ENCODE measurements around the gene TCEAL5.
"Not testable (repeated sequence)": the region's sequence is repeated elsewhere in the genome, so short reads cannot be mapped to it uniquely, and the experiment has no call there.

The TCEAL5 gene

GRCh38 chrX:103276581-103277002 is at the start of gene TCEAL5:
TCEAL5 (minus strand) TSS chrX:103276750; CDS start chrX:103274563, 2,187 bp downstream.
- H3K4me3 ChIP-seq (ENCODE audit: low read length) = no peak within 1 kb of the TSS
- no peak for TF ChIP-seq ZNF274 (IDR thresholded peaks at IDR 0.05; ENCODE audit: low read depth, low read length)

GRCh38 chrX:103311399-103311780 is 34.8 kb upstream of the TCEAL5 start:
- no peak for TF ChIP-seq ZNF274 (IDR thresholded peaks at IDR 0.05; ENCODE audit: low read depth, low read length)
- H3K4me3 ChIP-seq (ENCODE audit: low read length) = no peak overlapping the region

DNA sequence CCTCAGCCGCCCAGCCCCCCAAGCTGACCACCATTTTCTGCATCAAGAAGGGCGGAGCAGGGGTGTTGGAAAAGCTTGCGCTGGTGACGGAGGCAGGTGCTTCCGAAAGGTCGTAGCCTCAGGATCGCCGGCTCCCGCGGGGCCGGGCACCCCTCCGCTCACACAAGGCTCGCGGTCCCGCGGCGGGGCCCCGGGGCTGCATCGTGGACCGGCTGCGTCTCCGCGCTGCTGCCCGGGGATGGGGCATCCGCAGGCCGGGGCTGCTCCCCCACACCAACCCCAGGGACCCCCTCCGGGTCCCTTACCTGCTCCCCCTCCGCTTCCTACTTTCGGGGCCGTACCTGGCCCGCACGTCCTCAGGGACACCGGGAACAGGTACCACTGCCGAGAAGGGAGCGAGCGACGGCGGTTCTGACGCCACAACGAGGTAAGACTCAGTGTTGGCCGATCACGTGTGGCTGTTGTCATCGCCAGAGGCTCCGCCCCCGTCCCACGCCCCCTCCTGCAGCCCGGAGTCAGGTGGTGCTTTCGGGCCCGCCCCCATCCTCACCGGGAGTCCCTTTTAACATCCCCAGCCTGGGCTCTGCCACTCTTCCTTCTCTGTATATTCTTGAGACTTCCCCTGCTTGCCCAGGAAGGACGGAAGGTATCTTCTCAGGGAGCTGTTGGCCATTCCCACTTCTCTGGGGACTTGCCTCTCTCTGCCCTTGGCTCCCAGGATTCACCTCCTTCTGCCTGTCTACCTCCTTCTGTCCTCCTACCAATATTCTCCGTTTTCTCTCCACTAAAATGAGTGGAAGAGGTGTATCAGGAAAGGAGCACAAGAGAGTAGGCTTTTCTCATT is 34.2 kb upstream of the TCEAL5 start, which contains the start of gene BEX2:
TSS of gene BEX2 (minus strand) at position 436 of the 844 bp plus-strand sequence. CDS start 1,014 bp downstream, outside the sequence.
- peak within 1 kb of the TSS; percentile 53; the same call in 1 of the 2 replicates for H3K4me3 ChIP-seq (ENCODE audit: low read length)

GRCh38 chrX:103309860-103310554 is 33.5 kb upstream of the TCEAL5 start:
- TF ChIP-seq ZNF274 (IDR thresholded peaks at IDR 0.05; ENCODE audit: low read depth, low read length) = no peak
- peak overlapping the region; percentile 53; the same call in 1 of the 2 replicates for H3K4me3 ChIP-seq (ENCODE audit: low read length)

More for the DNA sequence above, 34.2 kb upstream of the TCEAL5 start, which contains the start of gene BEX2:
- TF ChIP-seq ZNF274 (IDR thresholded peaks at IDR 0.05; ENCODE audit: low read depth, low read length) = no peak

DNA sequence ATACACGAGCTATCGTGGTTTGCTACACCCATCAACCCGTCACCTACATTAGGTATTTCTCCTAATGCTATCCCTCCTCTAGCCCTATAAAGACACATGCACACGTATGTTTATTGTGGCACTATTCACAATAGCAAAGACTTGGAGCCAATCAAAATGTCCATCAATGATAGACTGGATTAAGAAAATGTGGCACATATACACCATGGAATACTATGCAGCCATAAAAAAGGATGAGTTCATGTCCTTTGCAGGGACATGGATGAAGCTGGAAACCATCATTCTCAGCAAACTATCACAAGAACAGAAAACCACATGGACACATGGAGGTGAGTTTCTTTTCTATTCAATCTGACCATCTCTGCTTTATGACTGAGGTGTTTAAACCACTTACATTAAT is 29.1 kb upstream of the TCEAL5 start:
- H3K4me3 ChIP-seq (ENCODE audit: low read length) = not testable (repeated sequence)

DNA sequence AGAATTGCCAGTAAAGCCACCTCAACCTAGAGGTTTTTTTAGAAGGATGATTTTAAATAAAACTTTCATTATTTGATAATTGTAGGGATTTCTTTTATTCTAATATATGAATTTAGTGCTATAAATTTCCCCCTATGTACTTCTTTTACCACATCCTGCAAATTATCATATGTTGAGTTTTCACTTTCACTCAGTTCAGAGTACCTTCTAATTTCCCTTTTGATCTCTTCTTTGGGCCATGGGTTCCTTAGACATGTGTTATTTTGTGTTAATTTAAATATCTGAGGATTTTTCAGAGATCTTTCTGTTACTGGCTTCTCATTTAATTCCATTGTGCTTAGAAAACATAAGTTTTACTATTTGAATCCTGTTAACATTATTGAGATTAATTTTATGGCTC is 28.2 kb upstream of the TCEAL5 start:
- no peak for TF ChIP-seq ZNF274 (IDR thresholded peaks at IDR 0.05; ENCODE audit: low read depth, low read length)
- no peak overlapping the region for H3K4me3 ChIP-seq (ENCODE audit: low read length)

GRCh38 chrX:103293118-103293517 is 16.6 kb upstream of the TCEAL5 start:
- no peak for TF ChIP-seq ZNF274 (IDR thresholded peaks at IDR 0.05; ENCODE audit: low read depth, low read length)
- no peak overlapping the region for H3K4me3 ChIP-seq (ENCODE audit: low read length)

GRCh38 chrX:103279624-103280023 is 3.1 kb upstream of the TCEAL5 start:
- TF ChIP-seq ZNF274 (IDR thresholded peaks at IDR 0.05; ENCODE audit: low read depth, low read length) = no peak
- H3K4me3 ChIP-seq (ENCODE audit: low read length) = no peak overlapping the region

- no peak overlapping the region for H3K4me3 ChIP-seq (ENCODE audit: low read length)
These were observed 493 bp downstream of the TCEAL5 start for GRCh38 chrX:103275947-103276567.

DNA sequence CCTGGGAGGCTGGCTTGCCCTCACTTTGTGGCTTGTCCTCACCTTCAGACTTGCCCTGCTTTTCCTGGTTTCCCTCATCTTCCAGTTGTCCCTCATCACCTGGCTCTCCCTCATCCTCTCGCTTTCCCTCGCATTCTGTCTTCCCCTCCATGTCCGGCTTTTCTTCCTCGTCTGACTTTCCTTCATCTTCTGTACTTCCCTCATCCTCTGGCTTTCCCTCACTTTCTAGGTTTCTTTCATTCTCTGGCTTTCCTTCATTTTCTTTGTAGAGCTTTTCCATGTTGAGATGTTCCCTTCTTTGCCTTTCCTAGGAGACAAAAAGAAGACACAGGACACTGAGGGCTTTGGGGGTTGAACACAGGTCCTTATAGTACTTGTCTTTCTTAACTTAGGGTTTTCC is 2.3 kb downstream of the TCEAL5 start:
- H3K4me3 ChIP-seq (ENCODE audit: low read length) = no peak overlapping the region
- no peak for TF ChIP-seq ZNF274 (IDR thresholded peaks at IDR 0.05; ENCODE audit: low read depth, low read length)

More at GRCh38 chrX:103275947-103276567, 493 bp downstream of the TCEAL5 start:
- no peak for TF ChIP-seq ZNF274 (IDR thresholded peaks at IDR 0.05; ENCODE audit: low read depth, low read length)

DNA sequence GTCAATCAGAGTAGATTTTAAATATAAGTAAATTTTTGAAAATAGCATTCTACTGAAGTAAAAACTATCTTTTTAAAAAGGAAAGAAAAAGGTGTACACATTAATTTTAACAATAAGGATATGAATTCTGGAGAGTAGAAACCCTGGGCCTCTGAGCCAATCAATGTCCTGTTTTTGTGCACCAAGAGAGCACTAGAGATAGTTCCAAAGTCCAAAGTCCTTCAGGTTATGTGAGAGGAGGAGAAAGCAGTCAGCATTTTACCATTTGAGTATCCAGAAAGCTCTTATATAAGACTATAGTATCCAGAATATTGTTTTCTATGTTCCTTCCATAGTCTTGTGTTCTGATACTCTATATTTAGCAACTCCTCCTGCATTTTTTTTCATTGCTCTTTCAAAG is 18.3 kb downstream of the TCEAL5 start:
- no peak overlapping the region for H3K4me3 ChIP-seq (ENCODE audit: low read length)
- TF ChIP-seq ZNF274 (IDR thresholded peaks at IDR 0.05; ENCODE audit: low read depth, low read length) = no peak

- H3K4me3 ChIP-seq (ENCODE audit: low read length) = no peak overlapping the region
- TF ChIP-seq ZNF274 (IDR thresholded peaks at IDR 0.05; ENCODE audit: low read depth, low read length) = no peak
These were observed 19.9 kb downstream of the TCEAL5 start for GRCh38 chrX:103256651-103257050.

DNA sequence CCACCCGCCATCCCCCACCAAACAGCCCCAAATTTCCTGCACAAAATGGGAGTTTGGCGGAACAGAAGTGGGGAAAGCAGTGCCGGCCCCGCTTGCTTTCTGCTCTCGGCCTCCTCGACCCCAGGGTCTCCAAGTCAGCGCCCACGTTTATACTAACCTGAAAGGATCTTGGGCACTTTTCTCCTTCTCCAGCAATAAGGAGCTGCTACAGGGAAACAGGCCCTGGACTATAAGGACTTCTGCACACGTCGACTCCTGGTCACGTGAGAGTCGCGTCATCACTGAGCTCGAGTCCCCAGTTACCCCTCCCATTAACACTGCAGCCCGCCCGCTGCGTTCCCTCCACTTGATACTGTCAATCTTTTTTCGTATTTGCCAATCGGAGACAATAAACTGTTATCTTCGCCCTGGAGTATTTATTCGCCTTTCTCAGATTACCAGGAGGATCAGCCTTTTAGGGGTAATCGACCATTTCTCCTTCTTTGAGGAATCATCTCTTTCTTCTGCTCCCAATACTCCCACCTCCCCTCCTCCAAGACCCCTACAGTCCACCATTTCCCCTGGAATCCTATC is 21.5 kb downstream of the TCEAL5 start, which contains the start of gene TCEAL8:
TSS of gene TCEAL8 (minus strand) at position 235 of the 573 bp plus-strand sequence. CDS start 1,176 bp downstream, outside the sequence.
- no peak for TF ChIP-seq ZNF274 (IDR thresholded peaks at IDR 0.05; ENCODE audit: low read depth, low read length)
- H3K4me3 ChIP-seq (ENCODE audit: low read length) = peak within 1 kb of the TSS; percentile 63

Measured in GM08714 (cell line).